SKM-1 treated with dmso at 0.1 percent for 144 hours (cell line): ENCODE measurements around the gene SMIM24.
A peak's percentile ranks its signal among the peaks of the same experiment; 100 is the strongest.
"Not testable (repeated sequence)": the region's sequence is repeated elsewhere in the genome, so short reads cannot be mapped to it uniquely, and the experiment has no call there.

ENCODE experiments used
- DNase-seq: peaks from one replicate; lab custom pipeline; 2025; ENCODE audit not compliant: unreplicated experiment; lab: John Stamatoyannopoulos, UW

The SMIM24 gene

DNA sequence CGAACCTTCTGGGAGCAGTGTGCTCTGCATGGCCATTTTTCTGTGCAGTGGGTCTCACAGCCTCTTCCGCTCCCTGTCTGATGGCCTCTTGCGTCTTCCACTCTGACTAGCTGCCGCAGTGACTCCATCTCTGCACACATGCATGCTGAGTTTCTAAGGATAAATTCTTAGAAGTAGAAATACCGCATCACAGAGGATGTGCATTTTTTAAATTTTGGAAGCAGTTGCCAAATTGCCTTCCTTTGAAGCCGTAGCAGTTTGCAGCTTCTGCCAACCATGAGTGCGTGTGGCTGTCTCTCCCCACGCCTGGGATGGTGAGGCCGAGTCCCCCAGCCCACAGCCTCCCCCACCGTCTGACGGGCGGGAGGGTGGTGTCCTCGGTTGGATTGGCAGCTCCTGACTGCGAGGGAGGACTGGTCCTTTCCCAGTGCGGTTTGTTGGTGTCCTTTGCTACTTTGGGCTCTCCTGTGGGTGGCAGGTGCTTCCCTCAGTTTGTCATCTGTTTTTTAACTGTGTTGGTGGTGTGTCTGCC is 35.6 kb upstream of the SMIM24 start:
- DNase-seq: no peak

DNA sequence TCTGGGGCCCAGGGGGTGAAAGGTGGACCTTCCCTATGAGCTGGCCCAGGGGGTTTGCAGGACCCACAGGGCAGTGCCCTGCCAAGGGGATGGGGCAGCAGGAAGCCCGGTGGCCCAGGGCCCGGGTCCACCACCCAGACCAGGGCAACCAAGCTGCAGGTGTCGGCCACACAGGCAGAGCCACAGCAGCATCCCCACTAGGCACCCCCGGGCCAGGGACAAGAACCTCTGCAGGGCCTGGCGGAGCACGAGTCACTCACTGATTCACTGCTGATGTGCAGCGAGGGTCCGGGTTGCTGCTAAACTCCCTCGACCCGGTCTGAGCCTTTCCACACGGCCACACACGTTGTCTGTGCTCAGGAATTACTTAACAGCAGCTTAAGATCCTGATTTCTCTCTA is 34.6 kb upstream of the SMIM24 start:
- no peak for DNase-seq

- no peak for DNase-seq
These were observed 33.2 kb upstream of the SMIM24 start for GRCh38 chr19:3513229-3514140.

DNA sequence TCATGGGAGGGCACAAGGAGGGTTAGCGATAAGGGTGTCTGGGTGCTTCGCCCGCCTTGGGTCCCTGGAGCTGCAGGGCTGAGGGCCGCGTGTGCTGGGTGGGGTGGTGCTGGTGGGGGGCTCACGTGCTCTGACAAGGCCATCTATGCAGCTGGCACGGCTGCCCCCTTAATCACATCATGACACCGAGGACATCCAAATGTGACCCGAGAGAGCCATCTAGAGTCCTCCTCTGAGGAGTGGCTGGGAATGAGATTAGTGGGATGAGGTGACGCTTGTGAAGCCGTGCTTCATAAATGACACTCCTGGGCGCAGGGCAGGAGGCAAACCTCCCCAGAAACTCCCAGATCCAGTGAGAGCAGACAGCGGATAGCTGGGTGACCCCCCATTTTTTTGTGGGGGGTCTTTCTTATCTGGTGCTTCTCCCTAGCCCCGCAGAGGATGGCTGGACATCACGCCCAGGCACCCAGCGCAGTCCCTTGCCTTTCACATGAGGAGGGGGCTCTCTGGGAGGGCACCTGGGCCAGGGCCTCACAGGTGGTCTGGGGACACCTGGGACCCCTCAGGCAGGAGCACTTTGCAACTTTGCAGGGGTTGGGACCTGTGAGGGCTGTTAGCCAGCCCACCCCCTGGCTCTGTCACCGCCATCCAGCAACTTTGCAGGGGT is 32.4 kb upstream of the SMIM24 start:
- no peak for DNase-seq

- DNase-seq: no peak
These were observed 31.4 kb upstream of the SMIM24 start for GRCh38 chr19:3511506-3512251.

DNA sequence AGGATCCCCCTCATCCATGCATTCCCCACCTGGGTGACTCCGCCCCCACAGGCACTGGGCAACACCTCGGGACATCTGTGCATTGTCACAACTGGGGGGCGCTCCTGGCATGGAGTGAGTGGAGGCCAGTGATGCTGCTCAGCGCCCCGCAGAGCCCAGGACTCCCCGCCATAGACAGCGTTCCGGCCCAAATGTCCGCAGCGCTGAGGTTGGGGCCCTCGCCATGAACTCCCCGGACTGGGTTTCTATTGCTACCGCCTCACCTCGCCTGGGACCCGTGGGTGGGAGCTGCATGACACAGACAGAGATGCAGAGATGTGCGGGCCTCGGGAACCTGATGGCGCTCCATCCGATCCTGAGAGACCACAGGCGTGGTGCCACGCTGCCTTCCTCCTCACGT is 30.4 kb upstream of the SMIM24 start:
- no peak for DNase-seq

DNA sequence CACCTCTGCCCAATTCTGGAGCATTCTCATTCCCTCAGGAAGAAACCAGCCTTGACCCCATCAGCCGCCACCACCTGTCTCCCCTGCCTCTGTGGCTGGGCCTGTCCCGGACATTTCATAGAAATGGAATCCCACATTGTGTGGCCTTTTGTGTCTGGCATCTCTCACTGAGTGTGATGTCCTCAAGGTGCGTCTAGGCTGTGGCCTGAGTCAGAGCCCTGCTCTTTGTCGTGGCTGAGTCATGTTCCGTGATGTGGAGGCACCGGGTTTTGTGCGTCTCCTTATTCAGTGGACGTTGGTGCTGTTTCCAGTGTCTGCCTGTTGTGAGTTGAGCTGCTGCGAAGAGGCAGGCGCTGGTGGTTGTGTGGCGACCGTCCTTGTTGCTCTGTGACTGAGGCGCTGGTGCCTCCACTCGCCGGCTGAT is 29.3 kb upstream of the SMIM24 start:
- no peak for DNase-seq

- no peak for DNase-seq
These were observed 28.6 kb upstream of the SMIM24 start for GRCh38 chr19:3508771-3509535.

GRCh38 chr19:3508121-3508661 is 27.9 kb upstream of the SMIM24 start:
- DNase-seq: not testable (repeated sequence)

GRCh38 chr19:3507371-3508120 is 27.2 kb upstream of the SMIM24 start:
- no peak for DNase-seq

DNA sequence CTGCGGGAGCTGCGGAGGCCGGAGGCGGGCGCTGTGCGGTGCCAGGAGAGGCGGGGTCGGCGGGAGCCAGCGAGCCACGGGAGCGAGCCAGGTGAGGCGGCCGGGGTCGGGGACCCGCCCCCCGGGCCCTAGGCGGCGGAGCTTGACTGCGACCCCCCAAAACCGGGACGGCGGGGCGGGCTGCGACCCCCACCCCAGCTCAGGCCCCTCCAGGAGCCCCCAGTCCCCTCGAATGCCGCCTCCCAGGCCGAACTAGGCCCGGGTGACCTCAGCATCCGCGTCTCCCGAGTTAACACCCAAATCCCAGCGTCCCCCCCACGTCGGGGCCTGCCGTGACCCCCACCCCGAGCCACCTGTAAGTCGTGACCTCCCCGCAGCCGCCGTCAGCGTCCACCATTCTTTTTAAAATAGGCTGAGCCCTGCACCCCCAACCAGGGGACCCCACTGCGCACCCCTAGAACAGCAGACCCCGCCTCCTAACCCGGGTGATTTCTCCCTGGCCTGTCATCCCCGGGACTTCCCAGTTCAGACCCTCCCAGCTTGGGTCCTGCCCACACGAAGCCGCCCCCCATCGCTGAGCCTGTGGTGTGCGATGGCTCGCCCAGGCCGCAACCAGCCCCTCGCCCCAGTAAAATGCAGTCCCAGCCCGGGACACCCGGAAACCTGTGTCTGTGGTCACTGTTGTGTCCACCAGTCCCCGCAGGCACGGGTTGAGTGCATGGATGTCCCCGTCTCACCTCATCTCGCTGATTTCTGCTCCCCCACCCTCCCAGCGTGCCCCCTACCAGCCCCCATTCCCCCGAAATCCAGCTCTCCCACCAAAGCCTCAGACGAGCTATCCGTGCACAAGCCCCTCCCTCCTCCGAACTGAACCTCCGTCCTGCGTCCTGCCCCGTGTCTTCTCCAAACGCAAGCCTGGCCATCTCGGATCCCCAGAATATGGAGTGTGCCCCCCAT is 26.3 kb upstream of the SMIM24 start:
- no peak for DNase-seq

GRCh38 chr19:3505598-3506383 is 25.5 kb upstream of the SMIM24 start, which contains the start of gene FZR1:
Gene FZR1 (plus strand): TSS chr19:3506311. CDS start chr19:3522990, 16,679 bp downstream.
- peak; percentile 95 for DNase-seq

GRCh38 chr19:3504735-3505134 is 24.4 kb upstream of the SMIM24 start:
- DNase-seq: no peak

DNA sequence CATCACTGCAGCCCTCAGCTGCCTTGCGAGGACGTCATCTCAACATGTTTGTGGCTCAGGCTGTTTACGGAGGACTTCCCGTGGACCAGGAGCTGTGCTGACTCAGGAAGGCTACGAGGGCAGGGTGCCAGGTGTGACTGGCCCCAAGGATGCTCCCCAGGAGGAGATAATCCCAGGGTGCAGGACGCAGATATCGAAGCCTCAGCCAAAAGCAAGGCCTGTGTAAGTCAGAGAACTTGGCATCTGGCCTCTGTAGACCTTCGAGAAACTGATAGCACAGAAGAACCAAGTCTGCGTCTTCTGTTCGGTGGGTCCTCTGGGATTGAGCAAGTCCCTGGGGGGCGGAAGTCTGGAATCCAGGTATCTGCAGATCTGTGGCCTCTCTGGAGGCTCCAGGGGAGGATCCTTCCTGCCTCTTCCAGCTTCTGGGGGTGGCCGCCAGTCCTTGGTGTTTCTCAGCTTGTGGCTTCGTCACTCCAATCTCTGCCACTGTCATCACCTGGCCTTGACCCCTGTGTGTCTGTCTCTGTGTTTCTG is 22.8 kb upstream of the SMIM24 start:
- no peak for DNase-seq

- DNase-seq: no peak
These were observed 21.5 kb upstream of the SMIM24 start for GRCh38 chr19:3501780-3502179.

GRCh38 chr19:3500429-3501101 is 20.2 kb upstream of the SMIM24 start, which contains the start of gene DOHH:
Gene DOHH (minus strand): TSS chr19:3500674. CDS start chr19:3496814, 3,860 bp downstream.
- DNase-seq: peak; percentile 98
